CD4-positive, alpha-beta T cell (primary cell): Measurements from ENCODE around the gene PLAAT3. TPM values are rescaled to one million over a fixed set of nuclear protein-coding genes. Genes with fewer than 3 reads are reported as not detected.
A peak's percentile ranks its signal among the peaks of the same experiment; 100 is the strongest.

Experiments used
- ATAC-seq: fragments of 200-7000 bp; cut with Tn5 transposase; one replicate; pipeline ENCODE4 v1.10.0; 2022; ENCODE audit warnings: mild to moderate bottlenecking; ENCODE audit not compliant: poor library complexity
- CTCF ChIA-PET: fragments of 350-600 bp; sonication (Branson Sonifier 250); formaldehyde crosslinking; loops from one replicate; lab custom pipeline; 2021; ENCODE audit warnings: antibody characterized with exemption, inconsistent platforms; lab: Charles Lee
- POLR2A ChIA-PET: fragments of 350-600 bp; sonication (Branson Sonifier 250); formaldehyde crosslinking; loops from one replicate; lab custom pipeline; 2021; ENCODE audit warnings: antibody characterized with exemption, inconsistent platforms; lab: Charles Lee
- DNase-seq, 14 experiments: peaks; one replicate each; pipeline ENCODE4 v3.0.0-alpha.2; 2013 to 2020; ENCODE audit warnings: mixed read lengths in 2 of 14
- H3K27ac ChIP-seq, 2 donors: one replicate each; pipeline versions ENCODE4 v1.5.1 to v1.7.0; 2013; ENCODE audit warnings: low read length in 2 of 2, low read depth in 1 of 2, mild to moderate bottlenecking in 1 of 2
- H3K27me3 ChIP-seq, 2 experiments: 1 replicate in 1 of 2; 2 replicates in 1 of 2; pipeline versions ENCODE4 v1.6.1 to v1.7.0; 2013; ENCODE audit warnings: low read length in 2 of 2, control low read depth in 1 of 2, mild to moderate bottlenecking in 1 of 2, moderate library complexity in 1 of 2; ENCODE audit not compliant: insufficient read depth in 2 of 2, control insufficient read depth in 1 of 2
- H3K36me3 ChIP-seq: one replicate; pipeline ENCODE4 v1.6.1; 2013; ENCODE audit warnings: low read length, control low read depth; ENCODE audit not compliant: insufficient read depth
- H3K4me1 ChIP-seq: one replicate; pipeline ENCODE4 v1.6.1; 2013; ENCODE audit warnings: low read length, control low read depth; ENCODE audit not compliant: insufficient read depth
- H3K4me3 ChIP-seq: one replicate; pipeline ENCODE4 v1.5.1; 2013; ENCODE audit warnings: mild to moderate bottlenecking, low read length, moderate library complexity
- H3K9me3 ChIP-seq, 2 experiments: 1 replicate in 1 of 2; 2 replicates in 1 of 2; pipeline versions ENCODE4 v1.6.1 to v1.7.0; 2013; ENCODE audit warnings: low read length in 2 of 2, mild to moderate bottlenecking in 2 of 2, control low read depth in 1 of 2, moderate library complexity in 1 of 2; ENCODE audit not compliant: control insufficient read depth in 1 of 2, insufficient read depth in 1 of 2
- H3K27ac Mint-ChIP-seq: one replicate; pipeline ENCODE4 v1.8.0; 2020; ENCODE audit warnings: mixed read lengths
- H3K27me3 Mint-ChIP-seq: one replicate; pipeline ENCODE4 v1.8.0; 2021; ENCODE audit warnings: mixed read lengths
- H3K36me3 Mint-ChIP-seq: one replicate; pipeline ENCODE4 v1.8.0; 2021; ENCODE audit warnings: low read depth, mixed read lengths
- H3K4me1 Mint-ChIP-seq: one replicate; pipeline ENCODE4 v1.8.0; 2021; ENCODE audit warnings: low read depth, mixed read lengths
- H3K4me3 Mint-ChIP-seq: one replicate; pipeline ENCODE4 v1.8.0; 2020; ENCODE audit warnings: mild to moderate bottlenecking, mixed read lengths
- H3K9me3 Mint-ChIP-seq: one replicate; pipeline ENCODE4 v1.8.0; 2020; ENCODE audit warnings: mixed read lengths
- CTCF ChIP-seq: fragments of 200-600 bp; IDR thresholded peaks from one replicate; pipeline ENCODE4 v1.8.0; 2022; ENCODE audit warnings: antibody characterized with exemption, mild to moderate bottlenecking
- intact Hi-C, 2 experiments: fragments of 100-400 bp; cut with DNase I in 1 of 2; cut with micrococcal nuclease in 1 of 2; formaldehyde crosslinking; loops; one replicate each; pipeline versions ENCODE4 v1.15.1 to v1.9.0; 2023 to 2025; cut with DNase I, micrococcal nuclease
- total RNA-seq, 174 experiments: library from RNA in 2 of 174; stranded (reverse) in 2 of 174; gene quantifications; one replicate each; pipeline ENCODE4 v1.2.3 and lab custom pipeline; 2021 to 2026

The PLAAT3 gene
- total RNA-seq, 2 experiments from 2014 or later: 2.4 to 3.6 TPM

- peak overlapping the region; percentile 41 for H3K4me3 ChIP-seq
- Mint-ChIP-seq H3K4me1 (peaks cover 30% of the 10 kb centered on the region), H3K27ac (peak overlapping the region; percentile 65), H3K4me3 (peak overlapping the region; percentile 78), H3K9me3 (no peaks in the 10 kb centered on the region), H3K36me3 (peaks cover 4% of the 10 kb centered on the region), H3K27me3 (no peaks in the 10 kb centered on the region)
- DNase-seq (no peak), ATAC-seq (no peak)
- no peaks in the 10 kb centered on the region for H3K27me3 ChIP-seq
- ChIA-PET CTCF (no interaction called here), POLR2A (interaction anchor here (1.5 to 2.6 kb wide), 5 partner anchors 9 to 43 kb away, joined by 5 to 11 read pairs (median 8); partner anchors contain the start of gene PLAAT4)
- no peaks in the 10 kb centered on the region for H3K9me3 ChIP-seq
- H3K27ac ChIP-seq: no peak overlapping the region
- H3K36me3 ChIP-seq: no peaks in the 10 kb centered on the region
- no peak for TF ChIP-seq CTCF
- H3K4me1 ChIP-seq: peaks cover 18% of the 10 kb centered on the region
- intact Hi-C loops: no loop called here
Measured at GRCh38 chr11:63574856-63575602, 39.2 kb downstream of the PLAAT3 start.

DNA sequence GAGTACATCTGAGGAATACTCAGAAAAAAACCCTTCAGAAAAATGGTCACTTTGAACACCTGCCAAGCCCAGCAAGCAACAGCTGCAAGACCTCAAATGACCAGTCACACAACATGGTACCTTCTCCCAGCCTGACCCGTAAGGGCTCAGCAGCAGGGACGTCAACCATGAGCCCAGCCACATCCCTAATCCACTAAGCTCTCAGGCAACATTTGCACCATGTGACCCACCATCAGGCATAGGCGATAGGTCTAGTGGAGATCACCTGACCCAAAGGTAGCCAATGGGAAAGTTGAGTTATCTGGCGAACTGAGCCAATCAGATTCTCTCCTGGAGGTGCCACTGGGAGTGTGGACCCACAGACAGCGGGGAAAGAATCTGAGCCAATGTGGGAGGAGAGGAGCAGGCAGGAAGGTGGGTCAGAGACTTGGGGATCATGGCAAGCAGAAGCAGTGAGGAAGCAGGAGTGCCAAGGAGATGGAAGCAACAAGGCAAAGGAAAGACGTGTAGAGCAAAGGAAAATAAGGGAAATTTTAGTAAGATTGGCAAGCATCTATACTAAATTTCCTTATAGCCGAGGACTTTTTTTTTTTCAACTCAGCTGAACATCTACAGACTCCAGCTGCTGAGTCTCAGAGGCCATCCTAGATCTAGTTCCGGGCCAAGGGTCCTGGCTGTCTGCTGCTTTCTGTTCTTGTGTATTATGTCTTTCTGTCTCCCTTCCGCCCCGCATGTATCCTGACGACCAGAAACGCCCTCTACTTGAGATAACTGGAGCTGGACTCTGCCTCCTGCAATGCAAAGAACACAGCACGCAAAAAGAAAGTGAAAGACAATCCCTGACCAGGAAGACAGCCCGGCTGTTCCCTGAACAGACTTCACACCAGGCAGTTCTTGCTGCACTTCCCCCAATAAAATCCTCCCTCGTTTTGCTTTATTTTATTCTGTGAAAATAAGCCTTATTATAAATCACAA is 40.1 kb downstream of the PLAAT3 start:
- H3K27ac Mint-ChIP-seq: peak overlapping the region; percentile 65

More for the DNA sequence above, 40.1 kb downstream of the PLAAT3 start:
- H3K4me3 ChIP-seq: peak overlapping the region; percentile 41
- Mint-ChIP-seq H3K36me3 (peaks cover 4% of the 10 kb centered on the region), H3K4me3 (peak overlapping the region; percentile 78), H3K9me3 (no peaks in the 10 kb centered on the region), H3K4me1 (peaks cover 34% of the 10 kb centered on the region), H3K27me3 (no peaks in the 10 kb centered on the region)
- TF ChIP-seq CTCF: no peak
- no peaks in the 10 kb centered on the region for H3K36me3 ChIP-seq
- intact Hi-C loops: no loop called here
- ChIA-PET CTCF (no interaction called here), POLR2A (interaction anchor here (0.7 to 2.6 kb wide), 6 partner anchors 10 to 42 kb away, joined by 3 to 11 read pairs (median 7); partner anchors contain the start of gene PLAAT4)
- DNase-seq (peak in 7 of 14 experiments; percentile 12 to 80 (median 55)), ATAC-seq (peak; percentile 69)
- H3K27ac ChIP-seq: peak overlapping the region in 1 of 2 donors; percentile 31
- H3K27me3 ChIP-seq: no peaks in the 10 kb centered on the region
- no peaks in the 10 kb centered on the region for H3K9me3 ChIP-seq
- peaks cover 18% of the 10 kb centered on the region for H3K4me1 ChIP-seq
